NB4 (cell line): ENCODE data around the gene FAM120B.

Experiments
- MYC ChIP-seq: IDR thresholded peaks from 2 replicates; pipeline ENCODE4 v1.6.1; 2011; ENCODE audit warnings: low read depth, low read length
- TF ChIP-seq, protein P1 (sequence below): IDR thresholded peaks from one replicate; pipeline ENCODE4 v1.5.1; 2012; ENCODE audit warnings: low read depth, low read length

DNA sequence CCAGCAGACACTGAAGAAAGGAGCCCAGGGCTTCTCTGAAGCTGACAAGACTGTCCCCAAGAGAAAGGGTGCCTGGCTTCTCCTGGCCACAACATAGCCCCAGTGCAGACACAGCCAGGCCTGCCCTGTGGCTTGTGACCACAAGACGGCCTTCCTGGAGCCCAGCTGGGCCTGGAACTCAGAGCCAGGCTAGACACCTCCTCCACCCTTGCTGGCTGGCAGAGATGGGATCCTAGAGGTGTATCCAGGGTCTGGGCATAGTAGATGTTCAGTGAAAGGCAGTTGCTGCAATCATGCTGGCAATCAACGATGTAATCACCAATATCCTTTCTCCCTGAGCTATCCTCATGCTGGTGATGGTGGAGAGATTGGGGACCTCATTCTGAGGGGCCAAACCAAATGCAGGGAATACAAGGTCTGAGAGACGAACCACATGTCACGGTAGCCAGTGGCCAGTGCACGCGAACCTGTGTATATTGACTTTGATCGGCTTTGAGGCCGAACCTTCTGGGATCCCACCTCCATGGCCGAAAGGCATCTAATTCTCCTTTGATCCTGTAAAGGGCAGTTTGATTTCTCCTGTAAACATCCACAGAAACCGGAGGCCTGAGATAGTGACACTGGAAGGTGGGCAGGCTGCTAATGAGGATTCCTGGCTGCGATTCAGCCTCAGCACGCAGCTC, 131.3 kb downstream of the FAM120B start:
- TF ChIP-seq, protein P1, sequence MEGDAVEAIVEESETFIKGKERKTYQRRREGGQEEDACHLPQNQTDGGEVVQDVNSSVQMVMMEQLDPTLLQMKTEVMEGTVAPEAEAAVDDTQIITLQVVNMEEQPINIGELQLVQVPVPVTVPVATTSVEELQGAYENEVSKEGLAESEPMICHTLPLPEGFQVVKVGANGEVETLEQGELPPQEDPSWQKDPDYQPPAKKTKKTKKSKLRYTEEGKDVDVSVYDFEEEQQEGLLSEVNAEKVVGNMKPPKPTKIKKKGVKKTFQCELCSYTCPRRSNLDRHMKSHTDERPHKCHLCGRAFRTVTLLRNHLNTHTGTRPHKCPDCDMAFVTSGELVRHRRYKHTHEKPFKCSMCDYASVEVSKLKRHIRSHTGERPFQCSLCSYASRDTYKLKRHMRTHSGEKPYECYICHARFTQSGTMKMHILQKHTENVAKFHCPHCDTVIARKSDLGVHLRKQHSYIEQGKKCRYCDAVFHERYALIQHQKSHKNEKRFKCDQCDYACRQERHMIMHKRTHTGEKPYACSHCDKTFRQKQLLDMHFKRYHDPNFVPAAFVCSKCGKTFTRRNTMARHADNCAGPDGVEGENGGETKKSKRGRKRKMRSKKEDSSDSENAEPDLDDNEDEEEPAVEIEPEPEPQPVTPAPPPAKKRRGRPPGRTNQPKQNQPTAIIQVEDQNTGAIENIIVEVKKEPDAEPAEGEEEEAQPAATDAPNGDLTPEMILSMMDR = no peak
- TF ChIP-seq MYC = no peak
